CD14-positive monocyte (primary cell): ENCODE results near the gene TENM3. TPM values are rescaled to one million over a fixed set of nuclear protein-coding genes. Genes with fewer than 3 reads are reported as not detected.

Experiments used
- DNase-seq, 3 donors: peaks; one replicate each; pipeline ENCODE4 v3.0.0-alpha.2; 2011 to 2022
- H2AFZ ChIP-seq: 2 replicates; pipeline ENCODE4 v1.6.0; 2012; ENCODE audit warnings: mild to moderate bottlenecking, low read depth, low read length, inconsistent platforms; ENCODE audit not compliant: insufficient read depth, poor library complexity, severe bottlenecking
- H3K27ac ChIP-seq, 2 donors: 1 replicate in 1 of 2; 2 replicates in 1 of 2; pipeline ENCODE4 v1.5.1; 2012 to 2013; ENCODE audit warnings: low read length in 2 of 2, control low read depth in 1 of 2, inconsistent platforms in 1 of 2, low read depth in 1 of 2, mild to moderate bottlenecking in 1 of 2
- H3K27me3 ChIP-seq, 2 donors: one replicate each; pipeline versions ENCODE4 v1.6.0 to v1.6.1; 2011 to 2013; ENCODE audit warnings: low read length in 2 of 2; ENCODE audit not compliant: control insufficient read depth in 2 of 2, insufficient read depth in 2 of 2
- H3K36me3 ChIP-seq, 2 donors: replicated peaks in 1 of 2; 1 replicate in 1 of 2; 2 replicates in 1 of 2; pipeline versions ENCODE4 v1.5.1 to v1.6.1; 2012 to 2013; ENCODE audit warnings: low read length in 2 of 2, control low read depth in 1 of 2, inconsistent platforms in 1 of 2, mild to moderate bottlenecking in 1 of 2; ENCODE audit not compliant: insufficient read depth in 2 of 2, control insufficient read depth in 1 of 2
- H3K4me1 ChIP-seq, 2 donors: 1 replicate in 1 of 2; 2 replicates in 1 of 2; pipeline versions ENCODE4 v1.5.1 to v1.6.1; 2012 to 2013; ENCODE audit warnings: low read length in 2 of 2, control low read depth in 1 of 2, inconsistent platforms in 1 of 2, mild to moderate bottlenecking in 1 of 2, moderate library complexity in 1 of 2; ENCODE audit not compliant: insufficient read depth in 2 of 2, control insufficient read depth in 1 of 2
- H3K4me2 ChIP-seq: replicated peaks from 2 replicates; pipeline ENCODE3; 2012; ENCODE audit warnings: low read length, moderate library complexity, mild to moderate bottlenecking; ENCODE audit not compliant: poor library complexity, severe bottlenecking; ENCODE audit errors: extremely low read depth
- H3K4me3 ChIP-seq, 3 experiments: fragments of 200-600 bp in 1 of 3; sonication (generic) in 1 of 3; replicated peaks in 1 of 3; 1 replicate in 2 of 3; 2 replicates in 1 of 3; pipeline ENCODE4 v1.5.1; 2011 to 2013; ENCODE audit warnings: low read length in 3 of 3, mild to moderate bottlenecking in 3 of 3, control low read depth in 2 of 3, low read depth in 2 of 3, inconsistent platforms in 1 of 3, moderate library complexity in 1 of 3
- H3K79me2 ChIP-seq: 2 replicates; pipeline ENCODE4 v1.6.0; 2012; ENCODE audit warnings: mild to moderate bottlenecking, control low read depth, inconsistent platforms, low read length, moderate library complexity; ENCODE audit not compliant: insufficient read depth
- H3K9ac ChIP-seq: 2 replicates; pipeline ENCODE4 v1.6.0; 2017; ENCODE audit warnings: low read length, mild to moderate bottlenecking; ENCODE audit not compliant: insufficient read depth, poor library complexity, severe bottlenecking
- H3K9me3 ChIP-seq, 2 donors: replicated peaks in 1 of 2; 1 replicate in 1 of 2; 2 replicates in 1 of 2; pipeline versions ENCODE4 v1.5.1 to v1.6.1; 2012 to 2013; ENCODE audit warnings: low read length in 2 of 2, control low read depth in 1 of 2; ENCODE audit not compliant: control insufficient read depth in 1 of 2, insufficient read depth in 1 of 2
- H4K20me1 ChIP-seq: 2 replicates; pipeline ENCODE4 v1.6.0; 2012; ENCODE audit warnings: mild to moderate bottlenecking, low read length, control low read depth, moderate library complexity; ENCODE audit not compliant: insufficient read depth
- H3K27ac Mint-ChIP-seq, 7 donors: one replicate each; pipeline ENCODE4 v1.8.0; 2020; ENCODE audit warnings: mild to moderate bottlenecking in 7 of 7, mixed read lengths in 7 of 7, moderate library complexity in 6 of 7, inconsistent platforms in 2 of 7
- H3K27me3 Mint-ChIP-seq, 3 donors: one replicate each; pipeline ENCODE4 v1.8.0; 2021 to 2022; ENCODE audit warnings: low read depth in 3 of 3, mild to moderate bottlenecking in 3 of 3, mixed read lengths in 3 of 3, moderate library complexity in 3 of 3, inconsistent platforms in 1 of 3
- H3K36me3 Mint-ChIP-seq, 2 donors: one replicate each; pipeline ENCODE4 v1.8.0; 2020; ENCODE audit warnings: mixed read lengths in 2 of 2, inconsistent platforms in 1 of 2, mild to moderate bottlenecking in 1 of 2
- H3K4me1 Mint-ChIP-seq: one replicate; pipeline ENCODE4 v1.8.0; 2020; ENCODE audit warnings: mild to moderate bottlenecking, mixed read lengths
- H3K4me3 Mint-ChIP-seq, 2 donors: one replicate each; pipeline ENCODE4 v1.8.0; 2020; ENCODE audit warnings: mild to moderate bottlenecking in 2 of 2, mixed read lengths in 2 of 2, moderate library complexity in 1 of 2
- H3K9me3 Mint-ChIP-seq, 7 donors: one replicate each; pipeline ENCODE4 v1.8.0; 2020 to 2022; ENCODE audit warnings: mixed read lengths in 7 of 7, mild to moderate bottlenecking in 6 of 7, moderate library complexity in 6 of 7, inconsistent platforms in 2 of 7
- WGBS: methylation state at CpG from one replicate; pipeline ENCODE4 v1.1.5; 2013; ENCODE audit warnings: missing lambda C conversion rate; ENCODE audit not compliant: insufficient coverage; 5-methylcytosine and 5-hydroxymethylcytosine counted together
- intact Hi-C, 2 donors: fragments of 100-400 bp; cut with micrococcal nuclease; formaldehyde crosslinking; loops; one replicate each; pipeline versions ENCODE4 v1.15.0 to v1.15.1; 2023
- polyA plus RNA-seq, 3 donors: library from polyadenylated mRNA; depleted of rRNA in 1 of 3; unstranded in 2 of 3; stranded (reverse) in 1 of 3; fragments of 300-500 nt in 2 of 3; fragments of >200 nt in 1 of 3; fragmentation: Illumina TruSeq in 2 of 3; gene quantifications; 1 replicate in 2 of 3; 2 replicates in 1 of 3; pipeline ENCODE4 v1.2.3, GENCODE V29; 2012 to 2021
- TF ChIP-seq, protein P1 (sequence below): fragments of 200-600 bp; IDR thresholded peaks from one replicate; pipeline ENCODE4 v1.8.0; 2022; ENCODE audit warnings: antibody characterized with exemption, mild to moderate bottlenecking

Gene TENM3
- polyA plus RNA-seq, 3 donors, result not detected

DNA sequence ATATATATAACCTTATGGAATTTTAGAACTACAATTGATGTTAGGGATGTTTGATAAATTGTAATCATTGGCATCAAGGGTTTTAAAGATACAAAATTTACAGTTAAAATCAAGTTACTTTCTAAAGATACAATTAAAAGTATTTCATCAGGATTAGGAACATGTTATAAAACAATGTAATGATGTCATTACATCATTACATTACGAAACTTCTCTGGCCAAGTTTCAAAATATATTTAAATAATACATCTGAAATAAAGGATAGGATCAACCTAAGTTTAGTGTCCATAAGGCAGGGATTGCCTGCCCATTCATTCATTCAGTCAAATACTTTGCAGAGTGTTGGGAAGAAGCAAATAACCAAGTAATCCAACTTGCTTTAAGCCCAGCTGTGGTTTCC is 75.1 kb downstream of the TENM3 start:
- no peaks in the 10 kb centered on the region for H3K36me3 ChIP-seq
- H3K27ac Mint-ChIP-seq, result no peak overlapping the region
- H3K4me3 Mint-ChIP-seq, result no peak overlapping the region
- peaks cover 10 to 11% of the 10 kb centered on the region in 2 donors for H3K9me3 ChIP-seq
- no peak overlapping the region for H3K4me2 ChIP-seq
- peaks cover 0 to 3% (median 0%) of the 10 kb centered on the region in 3 donors for H3K27me3 Mint-ChIP-seq
- TF ChIP-seq, protein P1, sequence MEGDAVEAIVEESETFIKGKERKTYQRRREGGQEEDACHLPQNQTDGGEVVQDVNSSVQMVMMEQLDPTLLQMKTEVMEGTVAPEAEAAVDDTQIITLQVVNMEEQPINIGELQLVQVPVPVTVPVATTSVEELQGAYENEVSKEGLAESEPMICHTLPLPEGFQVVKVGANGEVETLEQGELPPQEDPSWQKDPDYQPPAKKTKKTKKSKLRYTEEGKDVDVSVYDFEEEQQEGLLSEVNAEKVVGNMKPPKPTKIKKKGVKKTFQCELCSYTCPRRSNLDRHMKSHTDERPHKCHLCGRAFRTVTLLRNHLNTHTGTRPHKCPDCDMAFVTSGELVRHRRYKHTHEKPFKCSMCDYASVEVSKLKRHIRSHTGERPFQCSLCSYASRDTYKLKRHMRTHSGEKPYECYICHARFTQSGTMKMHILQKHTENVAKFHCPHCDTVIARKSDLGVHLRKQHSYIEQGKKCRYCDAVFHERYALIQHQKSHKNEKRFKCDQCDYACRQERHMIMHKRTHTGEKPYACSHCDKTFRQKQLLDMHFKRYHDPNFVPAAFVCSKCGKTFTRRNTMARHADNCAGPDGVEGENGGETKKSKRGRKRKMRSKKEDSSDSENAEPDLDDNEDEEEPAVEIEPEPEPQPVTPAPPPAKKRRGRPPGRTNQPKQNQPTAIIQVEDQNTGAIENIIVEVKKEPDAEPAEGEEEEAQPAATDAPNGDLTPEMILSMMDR, result no peak
- no CpG with 5 or more reads among the region's 1 CpG for whole genome bisulfite sequencing
- no peaks in the 10 kb centered on the region for H3K79me2 ChIP-seq
- H2AFZ ChIP-seq, result no peak overlapping the region
- no peaks in the 10 kb centered on the region for H3K36me3 Mint-ChIP-seq
- H3K4me3 ChIP-seq, result no peak overlapping the region
- peaks cover 2 to 16% (median 9%) of the 10 kb centered on the region in 7 donors for H3K9me3 Mint-ChIP-seq
- no peaks in the 10 kb centered on the region for H3K27me3 ChIP-seq
- DNase-seq, result no peak
- no peaks in the 10 kb centered on the region for H4K20me1 ChIP-seq
- no peak overlapping the region for H3K27ac ChIP-seq
- intact Hi-C loops, result no loop called here
- H3K4me1 ChIP-seq, result no peaks in the 10 kb centered on the region
- no peak overlapping the region for H3K9ac ChIP-seq
- no peaks in the 10 kb centered on the region for H3K4me1 Mint-ChIP-seq

- H3K36me3 Mint-ChIP-seq, result no peaks in the 10 kb centered on the region
- Histone ChIP-seq H3K36me3 (no peaks in the 10 kb centered on the region), H3K27me3 (no peaks in the 10 kb centered on the region), H3K9me3 (peaks cover 0 to 6% of the 10 kb centered on the region in 2 donors), H3K4me1 (no peaks in the 10 kb centered on the region), H3K79me2 (no peaks in the 10 kb centered on the region), H4K20me1 (no peaks in the 10 kb centered on the region), H3K9ac (no peak overlapping the region), H2AFZ (no peak overlapping the region), H3K4me3 (no peak overlapping the region), H3K4me2 (no peak overlapping the region), H3K27ac (no peak overlapping the region)
- intact Hi-C loops, result no loop called here
- H3K4me1 Mint-ChIP-seq, result no peaks in the 10 kb centered on the region
- H3K4me3 Mint-ChIP-seq, result no peak overlapping the region
- peaks cover 0 to 3% (median 3%) of the 10 kb centered on the region in 3 donors for H3K27me3 Mint-ChIP-seq
- no peak overlapping the region for H3K27ac Mint-ChIP-seq
- H3K9me3 Mint-ChIP-seq, result peaks cover 0 to 10% (median 5%) of the 10 kb centered on the region in 7 donors
- DNase-seq, result no peak
- WGBS, result 71% methylated on average over 4 of the region's 6 CpGs
- TF ChIP-seq, protein P1, result no peak
These were observed 76.9 kb downstream of the TENM3 start for GRCh38 chr4:182320092-182320491.
